ENCODE results near the gene COX7A1.
"Not testable (repeated sequence)": the region's sequence is repeated elsewhere in the genome, so short reads cannot be mapped to it uniquely, and the experiment has no call there.

The COX7A1 gene

DNA sequence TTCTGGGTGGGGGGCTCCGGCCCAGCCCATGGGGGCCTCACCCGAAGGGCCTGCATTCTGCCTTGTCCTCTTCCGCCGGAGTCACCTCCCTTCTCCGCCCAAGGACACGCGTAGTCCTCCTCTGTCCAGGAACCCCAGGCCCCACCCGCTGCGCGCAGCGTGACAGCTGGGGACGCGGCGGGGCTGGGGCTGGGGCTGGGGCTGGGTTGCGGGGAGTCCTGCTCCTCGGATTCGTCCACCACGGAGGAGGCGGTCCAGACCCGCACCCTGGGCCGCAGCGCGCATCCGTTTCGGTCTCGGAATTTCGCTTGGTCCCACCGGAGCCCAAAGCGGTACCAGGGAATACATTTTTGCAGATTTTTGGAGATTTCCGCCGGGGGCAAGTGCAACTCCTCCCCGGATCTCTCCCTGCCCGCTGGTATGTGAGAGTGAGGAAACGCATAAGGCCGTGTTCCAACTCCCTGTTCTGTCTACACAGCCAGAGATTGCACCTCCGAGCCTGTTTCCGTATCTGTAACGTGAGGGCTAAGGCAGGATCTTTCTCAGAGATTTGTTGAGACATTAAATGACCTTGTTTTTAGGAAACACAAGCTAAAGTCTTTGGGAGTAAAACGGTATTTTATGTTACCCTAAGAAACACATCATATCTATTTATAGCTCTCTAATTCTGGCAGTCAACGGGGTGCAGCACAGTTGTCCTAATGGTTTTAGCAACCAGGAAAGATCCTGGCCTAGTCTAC is at the start of gene COX7A1:
TSS of gene COX7A1 (minus strand) at position 96 of the 740 bp plus-strand sequence. CDS start at position 56, 40 bp downstream.
- no peak for DNase-seq

DNA sequence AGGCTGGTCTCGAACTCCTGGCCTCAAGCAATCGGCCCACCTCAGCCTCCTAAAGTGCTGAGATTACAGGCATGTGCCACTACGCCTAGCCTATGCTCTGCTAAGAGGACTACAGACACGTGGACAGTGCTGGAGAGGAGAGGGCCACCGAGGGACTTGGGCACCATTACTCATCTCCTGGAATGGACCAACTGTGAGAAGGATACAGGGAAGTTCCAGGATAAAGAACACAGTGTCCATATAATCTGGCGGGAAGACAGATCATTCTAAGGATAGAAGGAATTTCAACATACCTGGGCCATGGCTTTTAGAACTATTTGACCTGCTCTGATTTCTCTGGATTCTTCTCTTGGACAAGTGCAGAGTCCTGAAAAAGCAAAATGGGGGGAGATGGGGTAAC is 49.4 kb upstream of the COX7A1 start:
- DNase-seq: no peak

GRCh38 chr19:36198119-36198518 is 45.9 kb upstream of the COX7A1 start:
- DNase-seq: no peak

- DNase-seq: no peak
These were observed 44.0 kb upstream of the COX7A1 start for GRCh38 chr19:36196249-36196648.

DNA sequence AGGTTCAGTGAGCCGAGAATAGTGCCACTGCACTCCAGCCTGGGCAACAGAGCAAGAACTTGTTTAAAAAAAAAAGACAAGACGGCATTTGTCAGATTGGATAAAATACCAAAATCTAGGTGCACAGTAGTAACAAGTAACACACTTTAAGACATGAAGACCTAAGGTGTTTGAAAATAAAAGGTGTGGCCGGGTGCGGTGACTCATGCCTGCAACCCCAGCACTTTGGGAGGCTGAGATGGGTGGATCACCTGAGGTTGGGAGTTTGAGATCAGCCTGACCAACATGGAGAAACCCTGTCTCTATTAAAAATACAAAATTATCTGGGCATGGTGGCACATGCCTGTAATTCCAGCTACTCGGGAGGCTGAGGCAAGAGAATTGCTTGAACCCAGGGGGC is 34.5 kb upstream of the COX7A1 start:
- not testable (repeated sequence) for DNase-seq

- DNase-seq: no peak
These were observed 31.0 kb upstream of the COX7A1 start for GRCh38 chr19:36183245-36183628.

- no peak for DNase-seq
These were observed 30.5 kb upstream of the COX7A1 start for GRCh38 chr19:36182612-36183244.

- DNase-seq: not testable (repeated sequence)
These were observed 26.8 kb upstream of the COX7A1 start for GRCh38 chr19:36179077-36179476.

- not testable (repeated sequence) for DNase-seq
These were observed 21.6 kb upstream of the COX7A1 start for GRCh38 chr19:36173846-36174245.

DNA sequence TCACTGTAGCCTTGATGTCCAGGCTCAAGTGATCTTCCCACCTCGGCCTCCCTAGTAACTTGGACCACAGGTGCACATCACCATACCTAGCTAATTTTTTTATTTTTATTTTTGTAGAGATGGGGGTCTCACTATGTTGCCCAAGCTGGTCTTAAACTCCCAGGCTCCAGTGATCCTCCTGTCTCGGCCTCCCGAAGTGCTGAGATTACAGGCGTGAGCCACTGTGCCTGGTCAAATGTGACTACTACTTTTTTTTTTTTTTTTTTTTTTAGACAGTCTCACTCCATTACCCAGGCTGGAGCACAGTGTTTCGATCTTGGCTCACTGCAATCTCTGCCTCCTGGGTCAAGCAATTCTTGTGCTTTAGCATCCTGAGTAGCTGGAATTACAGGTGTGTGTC is 20.6 kb upstream of the COX7A1 start:
- DNase-seq: no peak

- DNase-seq: no peak
These were observed 17.0 kb upstream of the COX7A1 start for GRCh38 chr19:36169084-36169760.

GRCh38 chr19:36163813-36164212 is 11.6 kb upstream of the COX7A1 start:
- no peak for DNase-seq

GRCh38 chr19:36160821-36161596 is 8.8 kb upstream of the COX7A1 start:
- DNase-seq: no peak

DNA sequence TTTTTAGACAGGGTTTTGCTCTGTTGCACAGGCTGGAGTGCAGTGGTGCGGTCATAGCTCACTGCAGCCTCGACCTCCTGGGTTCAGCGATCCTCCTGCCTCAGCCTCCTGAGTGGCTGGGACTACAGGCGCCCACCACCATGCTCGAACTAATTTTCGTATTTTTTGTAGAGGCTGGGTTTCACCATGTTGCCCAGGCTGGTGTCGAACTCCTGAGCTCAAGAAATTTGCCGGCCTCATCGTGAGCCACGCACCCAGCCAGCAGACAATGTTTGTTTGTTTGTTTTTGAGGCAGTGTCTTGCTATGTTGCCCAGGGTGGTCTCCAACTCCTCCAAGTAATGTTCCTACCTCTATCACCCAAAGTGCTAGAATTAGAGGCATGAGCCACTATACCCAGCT is 879 bp upstream of the COX7A1 start:
- no peak for DNase-seq

- no peak for DNase-seq
These were observed 262 bp downstream of the COX7A1 start for GRCh38 chr19:36152019-36152351.

GRCh38 chr19:36151144-36152018 is 866 bp downstream of the COX7A1 start:
- DNase-seq: no peak

GRCh38 chr19:36150586-36150985 is 1.7 kb downstream of the COX7A1 start:
- DNase-seq: no peak

DNA sequence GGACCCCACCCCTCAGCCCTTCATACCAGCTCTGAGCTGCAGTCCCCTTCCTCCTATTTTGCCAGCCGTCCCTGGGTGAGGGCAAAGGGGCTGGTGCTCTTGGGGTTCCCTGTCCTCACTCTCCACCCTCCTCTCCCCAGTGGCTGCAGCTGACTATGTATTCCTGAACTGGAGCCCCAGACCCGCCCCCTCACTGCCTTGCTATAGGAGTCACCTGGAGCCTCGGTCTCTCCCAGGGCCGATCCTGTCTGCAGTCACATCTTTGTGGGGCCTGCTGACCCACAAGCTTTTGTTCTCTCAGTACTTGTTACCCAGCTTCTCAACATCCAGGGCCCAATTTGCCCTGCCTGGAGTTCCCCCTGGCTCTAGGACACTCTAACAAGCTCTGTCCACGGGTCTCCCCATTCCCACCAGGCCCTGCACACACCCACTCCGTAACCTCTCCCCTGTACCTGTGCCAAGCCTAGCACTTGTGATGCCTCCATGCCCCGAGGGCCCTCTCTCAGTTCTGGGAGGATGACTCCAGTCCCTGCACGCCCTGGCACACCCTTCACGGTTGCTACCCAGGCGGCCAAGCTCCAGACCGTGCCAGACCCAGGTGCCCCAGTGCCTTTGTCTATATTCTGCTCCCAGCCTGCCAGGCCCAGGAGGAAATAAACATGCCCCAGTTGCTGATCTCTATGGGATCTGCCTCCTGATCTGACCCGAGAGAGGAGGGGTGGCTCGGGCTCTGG is 2.4 kb downstream of the COX7A1 start:
- no peak for DNase-seq

DNA sequence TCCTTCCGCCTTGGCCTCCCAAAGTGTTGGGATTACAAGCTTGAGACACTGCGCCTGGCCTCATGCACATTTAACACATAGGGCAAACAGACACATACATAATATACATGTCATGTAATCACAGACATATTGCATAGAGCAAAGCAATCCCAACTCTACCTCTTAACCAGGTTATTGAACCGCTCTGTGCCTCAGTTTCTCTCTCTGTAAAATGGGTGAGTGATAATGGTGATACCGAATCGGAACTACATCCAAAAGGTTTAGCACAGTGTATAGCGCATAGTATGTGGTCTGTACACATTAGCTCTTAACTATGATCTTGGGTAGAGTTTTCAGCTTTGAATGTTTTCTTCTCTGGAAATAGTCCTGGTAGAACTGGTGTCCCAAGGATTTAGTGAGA is 7.6 kb downstream of the COX7A1 start:
- DNase-seq: no peak

GRCh38 chr19:36142496-36142895 is 9.8 kb downstream of the COX7A1 start:
- no peak for DNase-seq

DNA sequence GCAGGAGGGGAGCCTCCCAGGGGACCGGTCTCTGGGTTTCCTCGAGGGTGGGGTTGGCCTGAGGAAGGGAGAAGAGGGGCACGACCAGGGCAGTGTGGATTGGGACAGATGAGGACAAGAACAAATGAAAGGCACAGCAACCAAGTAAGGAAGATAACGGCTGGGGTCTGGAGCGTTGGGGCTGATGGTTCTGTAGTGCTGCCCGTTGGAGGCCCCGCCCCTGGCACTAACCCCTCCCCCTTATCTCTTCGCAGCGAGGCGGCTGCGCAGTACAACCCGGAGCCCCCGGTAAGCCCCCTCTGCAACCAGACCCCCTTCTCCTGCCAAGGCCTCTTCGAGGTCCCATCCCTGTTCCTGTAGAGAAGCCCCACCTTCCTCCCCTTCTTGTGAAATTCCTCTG is 10.2 kb downstream of the COX7A1 start:
- DNase-seq: no peak
